Stimulated activated CD8-positive, alpha-beta memory T cell treated with anti-CD3 and anti-CD28 coated beads, Interleukin-2, amount 100 ng/mL, for 48 hours (primary cell): ENCODE results near the gene MRPL9.

Experiments
- DNase-seq, 2 donors: peaks; one replicate each; pipeline ENCODE4 v3.0.0-alpha.2; 2020; ENCODE audit warnings: low read depth in 2 of 2

Gene MRPL9

GRCh38 chr1:151733126-151733525 is 30.2 kb downstream of the MRPL9 start:
- no peak for DNase-seq

GRCh38 chr1:151729966-151730291 is 33.4 kb downstream of the MRPL9 start:
- no peak for DNase-seq

DNA sequence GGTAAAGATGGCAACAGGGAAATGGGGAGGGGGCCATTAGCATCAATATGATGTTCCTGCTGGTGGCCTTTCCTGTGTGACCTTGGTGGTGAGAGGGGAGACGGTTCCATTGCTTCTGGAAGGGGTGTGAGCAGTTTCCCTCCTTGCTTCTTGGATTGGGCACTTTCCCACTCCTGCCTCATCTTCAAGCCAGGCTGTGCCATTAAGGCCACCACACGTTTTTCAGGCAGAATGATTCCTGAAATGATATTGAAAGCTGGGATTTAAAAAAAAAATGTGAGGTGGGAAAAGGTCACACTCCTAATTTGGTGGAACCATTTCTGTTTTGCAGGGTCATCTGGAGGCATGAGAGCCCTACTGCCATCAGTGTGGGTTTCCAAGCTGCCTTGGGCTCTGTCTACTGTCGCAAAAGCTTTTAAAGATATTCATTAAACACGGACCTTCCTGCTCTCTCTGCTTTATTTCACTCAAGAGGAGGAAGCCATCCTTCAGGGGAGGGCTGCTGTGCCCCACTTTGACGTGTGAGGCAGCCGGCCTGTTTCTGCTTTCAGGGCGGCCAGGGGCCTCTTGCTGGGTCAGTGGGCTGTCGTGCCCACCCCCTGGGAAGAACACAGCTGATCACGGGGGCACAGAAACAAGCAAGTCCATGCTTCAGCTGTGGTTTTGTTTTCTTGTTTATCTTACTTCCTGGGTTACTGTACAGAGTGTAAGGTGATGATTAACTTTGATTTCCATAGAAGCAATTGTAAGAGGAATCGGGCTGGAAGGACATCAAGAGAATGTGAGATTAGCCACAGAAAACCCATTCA is 33.9 kb downstream of the MRPL9 start:
- no peak for DNase-seq

- DNase-seq = no peak
Measured at GRCh38 chr1:151728151-151729054, 34.9 kb downstream of the MRPL9 start.

DNA sequence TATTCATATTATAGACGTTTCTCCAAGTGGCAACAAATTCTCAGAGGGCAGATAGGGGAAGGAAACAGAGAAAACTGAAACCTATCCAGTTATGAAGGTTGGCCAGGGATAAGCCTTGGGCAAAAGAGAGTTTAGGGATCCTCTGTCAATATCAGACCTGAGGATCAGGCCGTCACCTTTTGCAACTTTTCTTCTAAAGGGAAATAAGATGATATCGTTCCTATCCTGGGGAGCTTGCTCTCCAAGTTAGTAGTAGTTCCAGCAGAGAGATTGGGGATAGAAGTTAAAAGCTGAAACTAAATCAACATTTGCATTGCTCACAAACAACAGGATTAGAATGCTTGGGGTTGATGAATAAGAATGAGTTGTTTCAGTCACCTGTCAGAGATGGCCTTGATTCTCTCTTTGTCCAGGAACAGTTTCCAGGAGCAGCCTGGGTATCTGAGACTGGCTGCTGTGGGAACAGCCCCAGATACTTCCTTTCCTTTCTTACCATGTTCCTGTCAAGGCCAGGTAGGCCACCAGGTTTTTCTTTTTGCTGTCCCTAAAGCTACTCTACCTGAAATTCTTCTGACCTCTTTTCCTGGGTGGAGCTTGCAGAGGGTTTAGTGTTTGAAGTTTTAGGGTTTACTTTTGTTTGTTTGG is 39.4 kb downstream of the MRPL9 start:
- DNase-seq = no peak

GRCh38 chr1:151721788-151722510 is 41.3 kb downstream of the MRPL9 start:
- DNase-seq = no peak

GRCh38 chr1:151720974-151721787 is 42.1 kb downstream of the MRPL9 start, which contains the start of gene RIIAD1:
TSS of gene RIIAD1 (plus strand) at chr1:151721522. CDS start at chr1:151721537, 15 bp downstream.
- DNase-seq = peak; percentile 17 to 27

GRCh38 chr1:151720554-151720953 is 42.7 kb downstream of the MRPL9 start:
- no peak for DNase-seq

GRCh38 chr1:151720125-151720524 is 43.2 kb downstream of the MRPL9 start:
- DNase-seq = no peak

- DNase-seq = no peak
Measured at GRCh38 chr1:151718666-151719065, 44.6 kb downstream of the MRPL9 start.

DNA sequence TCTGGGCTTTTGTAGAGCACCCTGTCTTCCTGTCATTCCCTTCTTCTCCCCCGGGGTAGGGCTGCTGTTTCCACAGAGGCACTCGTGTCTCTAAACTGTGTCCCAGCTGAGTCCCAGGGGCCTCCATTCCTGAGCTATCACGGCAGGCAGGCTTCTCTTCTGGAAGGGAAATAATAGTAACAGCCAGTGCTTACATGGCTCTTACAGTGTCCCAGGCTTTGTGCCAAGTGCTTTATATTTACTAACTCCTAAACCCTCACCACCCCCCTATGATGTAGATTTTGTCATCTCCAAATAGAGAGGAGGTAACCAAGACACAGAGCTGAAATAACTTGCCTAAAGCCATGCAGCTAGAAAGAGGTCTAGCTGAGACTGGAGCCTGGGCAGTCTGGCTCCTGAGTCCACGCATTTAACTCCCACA is 45.3 kb downstream of the MRPL9 start:
- no peak for DNase-seq

DNA sequence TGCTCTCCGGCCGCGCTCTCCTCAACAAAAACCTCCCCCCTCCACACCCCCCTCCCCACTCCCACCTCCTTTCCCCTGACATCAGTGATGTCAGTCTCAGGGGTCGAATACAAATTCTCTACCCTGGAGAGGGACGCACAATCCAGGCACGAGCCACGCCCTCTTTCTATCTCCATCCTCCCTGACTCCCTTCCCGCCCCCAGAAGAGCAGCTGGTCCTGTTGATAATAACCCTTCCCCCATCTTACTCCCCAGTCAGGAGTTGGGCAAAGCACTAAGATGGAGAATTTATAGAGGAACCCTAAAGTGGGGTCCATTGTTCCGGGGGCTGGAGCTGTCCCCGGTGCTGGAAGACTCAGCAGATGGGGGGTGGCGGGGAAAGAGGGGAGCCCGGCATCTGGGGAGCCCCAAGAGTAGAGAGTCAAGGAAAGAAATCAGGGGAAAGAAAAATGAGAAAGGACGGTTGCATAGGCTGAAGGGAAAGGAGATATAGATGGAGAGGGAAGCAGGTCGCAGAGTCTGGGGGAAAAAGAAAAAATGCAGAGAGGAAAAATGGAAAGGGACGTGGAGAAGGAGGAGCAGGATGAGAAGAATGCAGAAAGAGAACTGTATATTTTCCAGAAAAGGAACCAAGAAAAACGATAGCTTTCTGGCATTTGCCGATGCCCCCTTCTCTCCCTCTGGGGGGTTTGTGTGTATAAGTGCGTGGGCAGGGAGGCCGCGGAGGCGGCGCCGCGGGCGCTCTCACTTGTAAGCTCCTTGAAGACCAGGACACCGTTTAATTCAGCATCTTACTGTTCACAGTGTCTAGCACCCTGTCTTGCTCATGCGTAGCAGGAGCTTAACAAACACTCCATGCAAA is 46.3 kb downstream of the MRPL9 start, which contains the start of gene CELF3:
CELF3 (minus strand) TSS at position 33 of the 861 bp plus-strand sequence. CDS start 783 bp downstream, outside the sequence.
- DNase-seq = no peak

GRCh38 chr1:151716405-151716762 is 46.9 kb downstream of the MRPL9 start:
- no peak for DNase-seq

- DNase-seq = no peak
Measured at GRCh38 chr1:151715726-151716404, 47.4 kb downstream of the MRPL9 start.

DNA sequence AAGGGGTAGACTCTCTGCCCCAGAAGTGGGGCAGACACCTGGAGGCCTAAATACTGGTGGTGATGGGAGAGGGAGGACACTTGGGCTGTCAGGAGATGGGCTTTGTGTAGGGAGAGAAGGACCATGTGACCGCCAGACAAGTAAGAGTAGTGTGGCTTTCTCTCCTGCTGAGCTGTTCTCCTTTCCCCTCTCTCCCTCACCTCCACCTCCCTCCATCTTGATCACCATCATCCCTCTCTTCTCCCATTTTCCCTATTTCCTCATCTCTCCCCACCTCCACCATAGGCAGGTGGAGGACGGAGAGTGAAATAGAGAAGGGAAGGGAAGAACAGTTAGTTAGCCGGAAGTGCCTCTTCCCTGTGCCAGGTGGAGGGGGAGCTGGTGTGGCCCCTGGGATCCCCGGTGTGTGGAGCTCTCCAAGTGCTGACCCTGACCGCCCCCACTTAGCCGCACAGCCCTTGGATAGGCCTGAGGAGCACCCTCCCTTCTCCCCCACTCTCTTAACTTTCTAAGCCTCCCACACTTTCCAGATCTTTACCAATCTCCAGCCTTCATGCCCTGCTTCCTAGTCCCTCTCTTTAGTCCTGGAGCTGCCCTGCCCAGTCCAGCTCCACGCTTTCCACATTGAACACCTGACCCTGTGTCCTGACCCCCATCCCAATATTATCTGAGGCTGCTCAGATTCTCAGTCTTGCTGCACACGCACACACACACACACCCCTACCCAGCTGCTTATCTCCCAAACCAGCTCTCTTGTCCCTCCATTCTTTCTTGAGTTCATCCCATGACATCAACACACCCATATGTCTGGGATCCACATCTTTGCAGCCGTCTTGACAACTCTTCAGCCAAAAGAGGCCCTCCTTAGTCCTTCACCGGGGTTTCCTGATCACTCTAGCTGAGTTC is 48.2 kb downstream of the MRPL9 start:
- DNase-seq = no peak

DNA sequence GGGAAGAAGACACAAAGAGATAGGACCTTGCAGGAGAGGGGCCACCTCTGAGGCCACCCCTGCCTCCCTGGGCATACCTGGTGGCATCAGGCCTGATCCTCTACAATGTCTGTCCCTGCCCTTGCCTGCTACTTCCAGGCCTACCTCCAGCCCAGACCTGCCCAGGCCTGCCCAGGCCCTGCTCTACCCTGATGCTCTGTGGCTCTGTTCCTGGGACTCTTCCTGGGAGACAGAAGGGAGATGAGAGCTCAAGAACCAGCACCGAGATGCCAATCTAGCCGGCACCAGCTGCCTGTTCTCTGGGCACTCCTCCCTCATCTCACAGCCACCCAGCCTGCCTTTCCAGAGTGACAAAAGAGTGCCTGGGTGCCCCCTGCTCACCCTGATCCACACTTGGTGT is 49.4 kb downstream of the MRPL9 start:
- no peak for DNase-seq

- DNase-seq = no peak
Measured at GRCh38 chr1:151713044-151713443, 50.3 kb downstream of the MRPL9 start.

DNA sequence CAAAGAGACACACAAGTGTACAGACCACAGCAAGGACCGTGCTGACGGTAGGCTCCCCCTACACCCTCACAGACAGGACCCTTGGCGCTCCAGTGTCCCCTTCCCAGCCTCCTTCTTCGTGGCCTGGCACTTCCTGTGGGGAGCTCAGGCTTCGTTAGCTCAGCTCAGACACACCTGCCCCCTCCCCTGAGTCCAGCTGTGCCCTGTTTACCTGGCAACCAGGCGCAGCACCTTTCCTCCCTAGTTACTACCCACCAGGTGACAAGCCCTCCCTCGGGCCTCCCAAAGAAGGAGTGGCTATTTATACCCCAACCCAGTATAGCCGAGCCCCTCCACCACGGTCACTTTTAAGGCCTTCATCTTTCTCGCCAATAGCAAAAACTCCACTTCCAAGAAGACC is 51.3 kb downstream of the MRPL9 start:
- DNase-seq = no peak
